HCT116 (cell line): ENCODE measurements around the gene GOLGA1. TPM values are rescaled to one million over a fixed set of nuclear protein-coding genes. Genes with fewer than 3 reads are reported as not detected.

ENCODE experiments used
- ATAC-seq: fragments of 200-7000 bp; cut with Tn5 transposase; 2 replicates; pipeline ENCODE4 v1.9.1; 2020; ENCODE audit warnings: mild to moderate bottlenecking, moderate library complexity
- BruUV-seq: library from RNA; stranded (reverse); fragments of 400-500 nt; replicated peaks from 2 replicates; lab custom pipeline; 2021; lab: Mats Ljungman, UMichigan
- CTCF ChIA-PET: fragments of 300-600 bp; sonication (Branson Sonifier 250); formaldehyde crosslinking; loops from one replicate; lab custom pipeline; 2021; ENCODE audit warnings: antibody characterized with exemption; lab: Charles Lee
- POLR2A ChIA-PET: fragments of 300-600, 350-600 bp; sonication (Branson Sonifier 250); formaldehyde crosslinking; loops from one replicate; lab custom pipeline; 2021; ENCODE audit warnings: antibody characterized with exemption; lab: Charles Lee
- RAD21 ChIA-PET, 2 experiments: fragments of 300-600 bp; sonication (Branson Sonifier 250); formaldehyde crosslinking; loops; one replicate each; lab custom pipeline; 2023; ENCODE audit warnings: low total read pairs in 2 of 2; ENCODE audit not compliant: uncharacterized antibody in 2 of 2, unreplicated experiment in 2 of 2, low non-redundant PET in 1 of 2; lab: Charles Lee
- DNase-seq: peaks from one replicate; pipeline ENCODE4 v3.0.0-alpha.2; 2010; ENCODE audit warnings: low read depth, low spot score
- H2AFZ ChIP-seq: fragments of 200-600 bp; shearing (Covaris generic), sonication (generic); 2 replicates; pipeline ENCODE4 v1.6.1; 2017; ENCODE audit warnings: low read depth, mixed run types, mixed read lengths, antibody characterized with exemption, low read length; ENCODE audit not compliant: poor library complexity, severe bottlenecking
- H3K27ac ChIP-seq: 2 replicates; pipeline ENCODE4 v1.5.1; 2012; ENCODE audit warnings: low read depth, low read length
- H3K27me3 ChIP-seq: fragments of 200-600 bp; sonication (generic); 2 replicates; pipeline ENCODE4 v1.6.1; 2016; ENCODE audit warnings: mixed run types, low read length, mixed read lengths; ENCODE audit not compliant: insufficient read depth
- H3K36me3 ChIP-seq, 2 experiments: fragments of 200-500 bp in 1 of 2; fragments of 200-600 bp in 1 of 2; sonication (Bioruptor generic) in 1 of 2; sonication (generic) in 1 of 2; 2 replicates each; pipeline versions ENCODE4 v1.5.1 to v1.6.1; 2014 to 2016; ENCODE audit warnings: low read length in 2 of 2, inconsistent platforms in 1 of 2, mixed read lengths in 1 of 2, mixed run types in 1 of 2; ENCODE audit not compliant: insufficient read depth in 2 of 2, control insufficient read depth in 1 of 2
- H3K4me1 ChIP-seq, 2 experiments: fragments of 200-600 bp in 1 of 2; sonication (generic) in 1 of 2; 2 replicates each; pipeline versions ENCODE4 v1.5.1 to v1.6.1; 2012 to 2017; ENCODE audit warnings: low read length in 2 of 2, inconsistent platforms in 1 of 2, mild to moderate bottlenecking in 1 of 2, mixed read lengths in 1 of 2, mixed run types in 1 of 2, moderate library complexity in 1 of 2; ENCODE audit not compliant: insufficient read depth in 2 of 2, control insufficient read depth in 1 of 2
- H3K4me2 ChIP-seq: fragments of 200-600 bp; sonication (generic); 2 replicates; pipeline ENCODE4 v1.6.1; 2017; ENCODE audit warnings: mixed run types, low read length, mixed read lengths
- H3K4me3 ChIP-seq, 2 experiments: fragments of 200-600 bp in 1 of 2; sonication (generic) in 1 of 2; replicated peaks in 1 of 2; 2 replicates each; pipeline ENCODE4 v1.5.1; 2011 to 2016; ENCODE audit warnings: low read length in 2 of 2, control low read depth in 1 of 2, low read depth in 1 of 2, mild to moderate bottlenecking in 1 of 2, mixed read lengths in 1 of 2, mixed run types in 1 of 2
- H3K79me2 ChIP-seq: fragments of 200-600 bp; sonication (generic); 2 replicates; pipeline ENCODE4 v1.6.1; 2017; ENCODE audit warnings: mild to moderate bottlenecking, mixed run types, low read length, moderate library complexity, mixed read lengths; ENCODE audit not compliant: insufficient read depth
- H3K9ac ChIP-seq: fragments of 200-600 bp; sonication (generic); 2 replicates; pipeline ENCODE4 v1.6.1; 2016; ENCODE audit warnings: low read length, mixed read lengths
- H3K9me2 ChIP-seq: fragments of 200-600 bp; sonication (generic), shearing (Covaris generic); 2 replicates; pipeline ENCODE4 v1.6.1; 2017; ENCODE audit warnings: mixed run types, mild to moderate bottlenecking, moderate library complexity; ENCODE audit not compliant: insufficient read depth
- H3K9me3 ChIP-seq, 2 experiments: fragments of 200-500 bp in 1 of 2; fragments of 200-600 bp in 1 of 2; sonication (Bioruptor generic) in 1 of 2; sonication (generic) in 1 of 2; 2 replicates each; pipeline ENCODE4 v1.6.1; 2014 to 2017; ENCODE audit warnings: low read length in 2 of 2, mixed read lengths in 2 of 2, inconsistent platforms in 1 of 2, low read depth in 1 of 2, mild to moderate bottlenecking in 1 of 2, mixed run types in 1 of 2, moderate library complexity in 1 of 2; ENCODE audit not compliant: control insufficient read depth in 1 of 2, insufficient read depth in 1 of 2
- H4K20me1 ChIP-seq: fragments of 200-600 bp; sonication (generic), shearing (Covaris generic); 2 replicates; pipeline ENCODE4 v1.6.1; 2017; ENCODE audit warnings: mixed run types, mild to moderate bottlenecking, moderate library complexity; ENCODE audit not compliant: insufficient read depth
- EZH2 ChIP-seq: fragments of 200-600 bp; sonication (generic); IDR thresholded peaks from 2 replicates; pipeline ENCODE4 v1.6.1; 2017; ENCODE audit warnings: antibody characterized with exemption, mixed run types
- FOSL1 ChIP-seq: IDR thresholded peaks from 2 replicates; pipeline ENCODE4 v1.6.1; 2012; ENCODE audit warnings: low read depth
- MAX ChIP-seq: IDR thresholded peaks from 2 replicates; pipeline ENCODE4 v1.6.1; 2012
- POLR2A ChIP-seq: IDR thresholded peaks from 2 replicates; pipeline ENCODE4 v1.7.0; 2011; ENCODE audit warnings: borderline replicate concordance; ENCODE audit not compliant: insufficient read depth, insufficient read length; ENCODE audit errors: extremely low read depth
- POLR2AphosphoS5 ChIP-seq: IDR thresholded peaks from 2 replicates; pipeline ENCODE4 v1.6.1; 2011; ENCODE audit warnings: mild to moderate bottlenecking, low read depth, low read length, moderate library complexity
- RAD21 ChIP-seq: IDR thresholded peaks from 2 replicates; pipeline ENCODE4 v1.6.1; 2012; ENCODE audit warnings: low read depth, mild to moderate bottlenecking
- SP1 ChIP-seq: IDR thresholded peaks from 2 replicates; pipeline ENCODE4 v1.6.1; 2012; ENCODE audit warnings: low read depth
- SRF ChIP-seq: IDR thresholded peaks from 2 replicates; pipeline ENCODE4 v1.6.1; 2012; ENCODE audit warnings: low read depth
- TCF7L2 ChIP-seq: IDR thresholded peaks from 2 replicates; pipeline ENCODE4 v1.7.0; 2011; ENCODE audit warnings: borderline replicate concordance, inconsistent platforms; ENCODE audit not compliant: insufficient read depth, insufficient read length; ENCODE audit errors: extremely low read depth
- YY1 ChIP-seq: IDR thresholded peaks from 2 replicates; pipeline ENCODE4 v1.6.1; 2011; ENCODE audit warnings: low read length, low read depth, moderate library complexity, mild to moderate bottlenecking; ENCODE audit not compliant: insufficient replicate concordance; ENCODE audit errors: extremely low read depth
- intact Hi-C: fragments of 100-400 bp; cut with micrococcal nuclease; formaldehyde crosslinking; loops from 2 replicates; pipeline ENCODE4 v1.10.0; 2022
- total RNA-seq: library from RNA; stranded (reverse); gene quantifications from one replicate; pipeline ENCODE4 v1.2.1, GENCODE V29; 2021; ENCODE audit not compliant: unreplicated experiment
- TF ChIP-seq, protein P1 (sequence below): IDR thresholded peaks from 2 replicates; pipeline ENCODE4 v1.6.1; 2012; ENCODE audit warnings: low read depth
- TF ChIP-seq, protein P2 (sequence below): IDR thresholded peaks from 2 replicates; pipeline ENCODE4 v1.6.1; 2012

The GOLGA1 gene
- total RNA-seq, 1 experiment from 2014 or later, result 13.1 TPM

DNA sequence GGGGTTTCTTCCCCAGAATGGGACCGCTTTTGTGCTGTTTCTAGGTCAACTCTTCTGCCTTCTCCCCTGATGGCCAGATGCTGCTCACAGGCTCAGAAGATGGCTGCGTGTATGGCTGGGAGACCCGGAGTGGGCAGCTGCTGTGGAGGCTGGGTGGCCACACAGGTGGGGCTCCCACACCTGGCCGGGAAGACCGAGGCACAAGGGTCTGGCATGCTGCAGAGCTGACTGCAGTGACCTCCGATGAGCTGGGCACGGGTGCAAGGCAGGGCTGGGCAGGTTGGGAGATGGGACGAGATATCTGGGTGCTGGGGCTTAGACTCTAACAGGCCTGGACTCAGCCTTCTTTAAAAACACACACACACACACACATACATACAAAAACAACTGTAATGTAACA is 86.7 kb downstream of the GOLGA1 start:
- Histone ChIP-seq H4K20me1 (peaks cover 32% of the 10 kb centered on the region), H2AFZ (no peak overlapping the region), H3K27ac (no peak overlapping the region), H3K36me3 (peaks cover 17 to 23% of the 10 kb centered on the region in 2 experiments), H3K79me2 (peaks cover 13% of the 10 kb centered on the region), H3K27me3 (no peaks in the 10 kb centered on the region), H3K4me2 (no peak overlapping the region), H3K4me3 (no peak overlapping the region), H3K9me3 (no peaks in the 10 kb centered on the region), H3K4me1 (peaks cover 5 to 42% of the 10 kb centered on the region in 2 experiments; a peak in 3 of 4 replicates), H3K9me2 (no peaks in the 10 kb centered on the region), H3K9ac (no peak overlapping the region)
- DNase-seq, result no peak
- TF ChIP-seq, protein P1, sequence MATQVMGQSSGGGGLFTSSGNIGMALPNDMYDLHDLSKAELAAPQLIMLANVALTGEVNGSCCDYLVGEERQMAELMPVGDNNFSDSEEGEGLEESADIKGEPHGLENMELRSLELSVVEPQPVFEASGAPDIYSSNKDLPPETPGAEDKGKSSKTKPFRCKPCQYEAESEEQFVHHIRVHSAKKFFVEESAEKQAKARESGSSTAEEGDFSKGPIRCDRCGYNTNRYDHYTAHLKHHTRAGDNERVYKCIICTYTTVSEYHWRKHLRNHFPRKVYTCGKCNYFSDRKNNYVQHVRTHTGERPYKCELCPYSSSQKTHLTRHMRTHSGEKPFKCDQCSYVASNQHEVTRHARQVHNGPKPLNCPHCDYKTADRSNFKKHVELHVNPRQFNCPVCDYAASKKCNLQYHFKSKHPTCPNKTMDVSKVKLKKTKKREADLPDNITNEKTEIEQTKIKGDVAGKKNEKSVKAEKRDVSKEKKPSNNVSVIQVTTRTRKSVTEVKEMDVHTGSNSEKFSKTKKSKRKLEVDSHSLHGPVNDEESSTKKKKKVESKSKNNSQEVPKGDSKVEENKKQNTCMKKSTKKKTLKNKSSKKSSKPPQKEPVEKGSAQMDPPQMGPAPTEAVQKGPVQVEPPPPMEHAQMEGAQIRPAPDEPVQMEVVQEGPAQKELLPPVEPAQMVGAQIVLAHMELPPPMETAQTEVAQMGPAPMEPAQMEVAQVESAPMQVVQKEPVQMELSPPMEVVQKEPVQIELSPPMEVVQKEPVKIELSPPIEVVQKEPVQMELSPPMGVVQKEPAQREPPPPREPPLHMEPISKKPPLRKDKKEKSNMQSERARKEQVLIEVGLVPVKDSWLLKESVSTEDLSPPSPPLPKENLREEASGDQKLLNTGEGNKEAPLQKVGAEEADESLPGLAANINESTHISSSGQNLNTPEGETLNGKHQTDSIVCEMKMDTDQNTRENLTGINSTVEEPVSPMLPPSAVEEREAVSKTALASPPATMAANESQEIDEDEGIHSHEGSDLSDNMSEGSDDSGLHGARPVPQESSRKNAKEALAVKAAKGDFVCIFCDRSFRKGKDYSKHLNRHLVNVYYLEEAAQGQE, result no peak
- TF ChIP-seq MAX (no peak), FOSL1 (no peak), SP1 (no peak), YY1 (no peak), TCF7L2 (no peak), RAD21 (no peak), POLR2AphosphoS5 (no peak), SRF (no peak), POLR2A (no peak), EZH2 (no peak)
- TF ChIP-seq, protein P2, sequence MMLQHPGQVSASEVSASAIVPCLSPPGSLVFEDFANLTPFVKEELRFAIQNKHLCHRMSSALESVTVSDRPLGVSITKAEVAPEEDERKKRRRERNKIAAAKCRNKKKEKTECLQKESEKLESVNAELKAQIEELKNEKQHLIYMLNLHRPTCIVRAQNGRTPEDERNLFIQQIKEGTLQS, result no peak
- RAD21 ChIA-PET, result interaction anchor here (1.2 to 3.3 kb wide), 4 partner anchors 77 to 83 kb away, joined by 4 to 49 read pairs (median 30); partner anchors contain the start of genes NR6A1 (in 2 of the 2) and OLFML2A (in 2 of the 2)
- ATAC-seq, result no peak
- intact Hi-C loops, result loop anchor here (10.0 kb wide), 1 partner anchor 439 kb away; the partner anchor contains the start of gene PSMB7
- no TSS peak for BruUV-seq
- POLR2A ChIA-PET, result no interaction called here
- CTCF ChIA-PET, result interaction anchor here (0.8 to 11.7 kb wide), 8 partner anchors 13 to 518 kb away, joined by 3 to 601 read pairs (median 10); partner anchors contain the start of genes NR6A1 and OLFML2A
